Measurements from ENCODE around the gene EPHB2.
"Not testable (repeated sequence)": the region's sequence is repeated elsewhere in the genome, so short reads cannot be mapped to it uniquely, and the experiment has no call there.

EPHB2 gene

DNA sequence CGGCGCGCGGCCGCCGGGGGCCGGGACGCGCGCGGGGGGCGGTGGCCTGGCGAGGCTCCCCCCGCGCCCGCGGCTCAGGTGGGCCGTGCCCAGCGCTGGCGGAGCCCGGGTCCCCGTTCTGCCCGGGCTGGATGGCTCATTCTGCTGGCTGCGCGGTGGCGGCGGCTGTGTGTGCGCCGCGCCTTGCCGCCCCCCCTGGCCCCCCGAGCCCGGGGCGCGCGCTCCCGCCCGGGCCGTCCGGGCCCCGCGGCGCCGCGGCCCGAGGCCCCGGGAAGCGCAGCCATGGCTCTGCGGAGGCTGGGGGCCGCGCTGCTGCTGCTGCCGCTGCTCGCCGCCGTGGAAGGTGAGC lies at the start of gene EPHB2:
EPHB2 (plus strand) TSS at position 139 of the 349 bp plus-strand sequence; CDS start at position 283, 144 bp downstream.
- TF ChIP-seq, protein P1, sequence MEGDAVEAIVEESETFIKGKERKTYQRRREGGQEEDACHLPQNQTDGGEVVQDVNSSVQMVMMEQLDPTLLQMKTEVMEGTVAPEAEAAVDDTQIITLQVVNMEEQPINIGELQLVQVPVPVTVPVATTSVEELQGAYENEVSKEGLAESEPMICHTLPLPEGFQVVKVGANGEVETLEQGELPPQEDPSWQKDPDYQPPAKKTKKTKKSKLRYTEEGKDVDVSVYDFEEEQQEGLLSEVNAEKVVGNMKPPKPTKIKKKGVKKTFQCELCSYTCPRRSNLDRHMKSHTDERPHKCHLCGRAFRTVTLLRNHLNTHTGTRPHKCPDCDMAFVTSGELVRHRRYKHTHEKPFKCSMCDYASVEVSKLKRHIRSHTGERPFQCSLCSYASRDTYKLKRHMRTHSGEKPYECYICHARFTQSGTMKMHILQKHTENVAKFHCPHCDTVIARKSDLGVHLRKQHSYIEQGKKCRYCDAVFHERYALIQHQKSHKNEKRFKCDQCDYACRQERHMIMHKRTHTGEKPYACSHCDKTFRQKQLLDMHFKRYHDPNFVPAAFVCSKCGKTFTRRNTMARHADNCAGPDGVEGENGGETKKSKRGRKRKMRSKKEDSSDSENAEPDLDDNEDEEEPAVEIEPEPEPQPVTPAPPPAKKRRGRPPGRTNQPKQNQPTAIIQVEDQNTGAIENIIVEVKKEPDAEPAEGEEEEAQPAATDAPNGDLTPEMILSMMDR (IDR thresholded peaks at IDR 0.05; ENCODE audit: low read depth, low read length) = no peak
- no peak for DNase-seq (ENCODE audit: extremely low read depth, low read depth)

DNA sequence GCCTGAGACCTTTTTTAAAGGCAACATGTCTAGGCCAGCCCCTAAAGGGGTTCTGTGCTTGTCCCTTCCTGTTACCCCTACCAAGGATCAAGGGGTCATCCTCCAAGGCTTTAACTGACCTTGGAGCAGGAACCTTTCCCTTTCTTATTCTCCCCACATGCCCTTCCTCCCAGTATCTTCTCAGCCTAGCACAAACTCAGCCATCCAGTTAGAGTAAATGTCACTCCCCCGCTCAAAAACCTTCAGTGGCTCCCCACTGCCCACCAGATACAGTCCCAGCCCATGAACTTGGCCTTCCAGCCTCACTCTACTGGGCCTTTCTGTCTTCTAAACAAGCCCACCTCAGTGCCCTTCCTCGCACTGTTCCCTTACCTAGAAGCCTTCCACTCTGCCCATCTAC lies 48.8 kb upstream of the EPHB2 start:
- DNase-seq (ENCODE audit: extremely low read depth, low read depth) = no peak
- TF ChIP-seq, protein P1 (IDR thresholded peaks at IDR 0.05; ENCODE audit: low read depth, low read length) = no peak

DNA sequence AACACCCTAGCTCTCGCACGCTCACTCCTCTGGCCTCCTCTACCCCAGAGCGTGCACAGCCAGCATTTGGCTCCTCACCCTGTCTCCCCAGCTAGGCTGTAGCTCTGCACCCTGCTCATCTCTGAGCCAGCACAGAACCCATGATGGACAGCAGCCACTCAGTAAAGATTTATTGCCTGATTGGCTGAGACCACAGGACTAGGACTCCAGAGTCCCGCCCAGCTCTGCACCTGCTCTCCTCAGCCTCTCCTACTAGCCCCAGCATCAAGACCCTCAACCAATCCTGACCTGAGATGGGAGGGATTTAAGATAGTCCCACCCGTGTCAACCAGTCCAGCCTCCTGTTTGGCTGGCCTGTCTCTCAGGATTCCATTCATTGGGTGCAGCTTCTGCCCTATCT lies 48.3 kb upstream of the EPHB2 start:
- DNase-seq (ENCODE audit: extremely low read depth, low read depth) = no peak
- TF ChIP-seq, protein P1 (IDR thresholded peaks at IDR 0.05; ENCODE audit: low read depth, low read length) = no peak

DNA sequence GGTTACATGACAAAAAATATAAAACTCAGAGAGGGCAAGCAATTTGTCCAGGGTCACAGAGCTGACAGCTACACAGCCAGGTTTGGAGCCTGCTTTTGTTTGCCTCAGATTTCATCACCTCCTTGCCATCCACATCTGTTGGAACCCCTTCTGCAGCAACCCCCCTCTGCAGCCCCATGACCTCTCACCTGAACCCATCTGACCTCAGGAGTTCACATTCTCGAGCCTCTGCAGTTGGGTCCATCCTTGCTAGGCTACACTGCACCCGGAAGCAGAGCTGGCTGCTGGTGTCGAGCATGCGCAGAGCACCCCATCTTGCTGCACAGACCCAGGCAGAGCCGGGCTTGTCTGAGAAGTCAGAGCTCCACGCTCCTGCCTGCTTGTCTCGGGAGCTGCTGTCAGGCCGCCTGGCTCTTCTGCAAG lies 47.6 kb upstream of the EPHB2 start:
- TF ChIP-seq, protein P1 (IDR thresholded peaks at IDR 0.05; ENCODE audit: low read depth, low read length) = no peak
- no peak for DNase-seq (ENCODE audit: extremely low read depth, low read depth)

DNA sequence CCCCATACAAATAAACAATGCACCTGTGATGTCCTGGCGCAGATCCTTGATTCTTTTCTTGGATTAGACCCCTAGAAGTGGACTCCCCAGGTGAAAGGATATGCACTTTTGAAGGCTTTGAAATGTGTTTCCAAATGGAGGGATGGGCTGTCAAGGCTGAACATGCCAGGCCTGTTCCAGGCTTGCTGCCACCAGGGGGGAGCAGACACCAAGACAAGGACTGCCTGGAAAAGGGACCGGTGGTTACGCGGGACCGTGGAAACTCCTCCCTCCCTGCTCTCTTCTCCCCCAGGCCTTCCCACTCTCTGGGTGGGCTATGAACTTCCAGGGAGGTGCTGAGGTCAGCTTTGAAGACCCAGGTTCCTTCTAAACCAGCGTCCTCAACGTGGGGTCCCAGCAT lies 44.9 kb upstream of the EPHB2 start:
- TF ChIP-seq, protein P1 (IDR thresholded peaks at IDR 0.05; ENCODE audit: low read depth, low read length) = peak; percentile 24
- no peak for DNase-seq (ENCODE audit: extremely low read depth, low read depth)

DNA sequence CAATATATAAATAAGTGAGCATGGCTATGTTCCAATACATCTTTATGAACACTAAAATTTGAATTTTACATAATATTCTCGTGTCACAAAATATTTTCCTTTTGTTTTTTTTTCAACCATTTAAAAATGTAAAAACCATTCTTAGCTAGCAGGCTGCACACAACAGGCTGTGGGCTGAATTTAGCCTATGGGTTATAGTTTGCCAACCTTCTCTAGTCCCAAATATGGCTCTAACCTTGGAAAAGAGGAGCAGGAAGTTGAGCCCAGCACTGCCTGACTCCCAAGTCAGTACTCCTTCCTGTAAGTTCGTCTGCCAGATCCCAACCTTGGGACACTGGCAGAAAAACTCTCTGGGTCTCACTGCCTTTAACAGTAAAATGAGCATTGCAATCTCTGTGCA lies 44.2 kb upstream of the EPHB2 start:
- no peak for DNase-seq (ENCODE audit: extremely low read depth, low read depth)
- TF ChIP-seq, protein P1 (IDR thresholded peaks at IDR 0.05; ENCODE audit: low read depth, low read length) = no peak

DNA sequence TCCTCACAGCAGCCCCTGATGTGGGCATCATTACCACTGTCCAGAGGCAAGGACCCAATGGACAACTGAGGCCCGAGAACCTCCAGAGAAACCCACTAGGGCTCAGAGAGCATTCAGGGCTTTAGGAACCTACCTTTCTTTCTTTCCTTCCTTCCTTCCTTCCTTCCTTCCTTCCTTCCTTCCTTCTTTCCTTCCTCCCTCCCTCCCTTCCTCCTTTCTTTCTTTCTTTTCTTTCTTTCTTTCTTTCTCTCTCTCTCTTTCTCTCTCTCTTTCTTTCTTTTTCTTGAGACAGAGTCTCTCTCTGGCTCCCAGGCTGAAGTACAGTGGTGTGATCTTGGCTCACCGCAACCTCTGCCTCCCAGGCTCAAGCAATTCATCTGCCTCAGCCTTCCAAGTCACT lies 41.8 kb upstream of the EPHB2 start:
- not testable (repeated sequence) for DNase-seq (ENCODE audit: extremely low read depth, low read depth)

DNA sequence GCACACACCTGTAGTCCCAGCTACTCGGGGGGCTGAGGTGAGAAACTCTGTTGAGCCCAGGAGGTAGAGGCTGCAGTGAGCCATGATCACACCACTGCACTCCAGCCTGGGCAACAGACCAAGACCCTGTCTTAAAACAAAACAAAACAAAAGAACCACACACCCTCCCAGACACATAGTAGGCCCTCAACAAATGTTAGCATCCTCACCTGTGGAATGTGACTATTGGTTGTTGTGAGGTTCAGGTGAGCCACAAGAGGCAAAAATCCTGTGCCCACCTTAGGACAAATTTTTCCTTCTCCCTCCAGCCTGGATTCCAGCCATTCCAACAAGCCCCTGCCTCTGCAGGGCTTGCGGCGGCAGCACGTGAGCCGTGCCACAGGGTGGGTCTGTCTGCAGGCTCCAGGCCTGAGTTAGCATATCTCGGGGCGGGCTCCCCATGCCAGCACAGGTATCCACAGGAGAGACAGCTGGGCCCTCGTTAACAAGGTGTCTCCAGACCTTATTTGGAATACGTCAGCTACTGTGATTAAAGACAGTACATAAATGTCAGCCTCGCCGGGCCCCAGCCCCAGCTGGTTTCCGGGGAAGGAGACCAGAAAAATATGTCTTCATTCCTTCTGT lies 40.2 kb upstream of the EPHB2 start:
- no peak for DNase-seq (ENCODE audit: extremely low read depth, low read depth)
- TF ChIP-seq, protein P1 (IDR thresholded peaks at IDR 0.05; ENCODE audit: low read depth, low read length) = no peak
